UCSD-AML1 (cell line): ENCODE data around the gene GALR2.

Source experiments
- DNase-seq: peaks from one replicate; lab custom pipeline; 2025; ENCODE audit not compliant: unreplicated experiment; lab: John Stamatoyannopoulos, UW

Gene GALR2

GRCh38 chr17:76079535-76079955 is 5.0 kb downstream of the GALR2 start:
- DNase-seq, result no peak

DNA sequence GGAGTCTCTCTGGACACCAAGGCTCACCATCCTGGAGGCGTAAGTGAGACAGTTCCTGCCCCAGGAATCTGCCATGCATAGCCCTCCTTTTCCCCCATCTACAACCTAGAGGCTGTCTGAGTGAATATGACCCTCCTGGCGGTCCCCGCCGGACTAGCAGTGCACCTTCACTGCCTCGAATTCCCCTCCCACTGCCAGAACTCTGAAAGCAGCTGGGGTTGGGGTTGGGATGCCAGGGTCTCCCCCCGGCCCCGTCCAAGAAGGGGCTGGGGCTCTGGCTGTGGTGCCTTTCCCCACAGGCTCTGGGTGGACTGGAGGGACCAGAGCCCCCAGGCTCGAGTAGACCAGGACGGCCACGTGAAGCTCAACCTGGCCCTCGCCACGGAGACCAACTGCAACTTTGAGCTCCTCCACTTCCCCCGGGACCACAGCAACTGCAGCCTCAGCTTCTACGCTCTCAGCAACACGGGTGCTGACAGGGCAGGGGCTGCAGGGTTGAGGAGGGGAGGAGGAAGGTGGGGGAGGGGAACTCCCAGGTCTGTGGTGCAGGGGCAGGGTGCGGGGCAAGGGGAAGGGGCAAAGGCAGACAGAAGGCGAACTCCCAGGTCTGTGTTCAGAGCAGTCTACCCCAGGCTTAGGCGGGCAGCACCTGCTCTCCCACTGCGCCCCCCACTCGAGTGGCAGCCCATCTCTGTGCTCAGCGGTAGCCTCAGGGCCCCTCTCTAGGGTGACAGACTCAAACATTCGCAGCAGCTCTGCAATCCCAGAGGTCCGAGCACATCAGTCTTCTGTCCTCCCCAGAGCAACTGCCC is 5.6 kb downstream of the GALR2 start:
- DNase-seq, result no peak

- DNase-seq, result no peak
These were observed 6.2 kb downstream of the GALR2 start for GRCh38 chr17:76080768-76081287.

DNA sequence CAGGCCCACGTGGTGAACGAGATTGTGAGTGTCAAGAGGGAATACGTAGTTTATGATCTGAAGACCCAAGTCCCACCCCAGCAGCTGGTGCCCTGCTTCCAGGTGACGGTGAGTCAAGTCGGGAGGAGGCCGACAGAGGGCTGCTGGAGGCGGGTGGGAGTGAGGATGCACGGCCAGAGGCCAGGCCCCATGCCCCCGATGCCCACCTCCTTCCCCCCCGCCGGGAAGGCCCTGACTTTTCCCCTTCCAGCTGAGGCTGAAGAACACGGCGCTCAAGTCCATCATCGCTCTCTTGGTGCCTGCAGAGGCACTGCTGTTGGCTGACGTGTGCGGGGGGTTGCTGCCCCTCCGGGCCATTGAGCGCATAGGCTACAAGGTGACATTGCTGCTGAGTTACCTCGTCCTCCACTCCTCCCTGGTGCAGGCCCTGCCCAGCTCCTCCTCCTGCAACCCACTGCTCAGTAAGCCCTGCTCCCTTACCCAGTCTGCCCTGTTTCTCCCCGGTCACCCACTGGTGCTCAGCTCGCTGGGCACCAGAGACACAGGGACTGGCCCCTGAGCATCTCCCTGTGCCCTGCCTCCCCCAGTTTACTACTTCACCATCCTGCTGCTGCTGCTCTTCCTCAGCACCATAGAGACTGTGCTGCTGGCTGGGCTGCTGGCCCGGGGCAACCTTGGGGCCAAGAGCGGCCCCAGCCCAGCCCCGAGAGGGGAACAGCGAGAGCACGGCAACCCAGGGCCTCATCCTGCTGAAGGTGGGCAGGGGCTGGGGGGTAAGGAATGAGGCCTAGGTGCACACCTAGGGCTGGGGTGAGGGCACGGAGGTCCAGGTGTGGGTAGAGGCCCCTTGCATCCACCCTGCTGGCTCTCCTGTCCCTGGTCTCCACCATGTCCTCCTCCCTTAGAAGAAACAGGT is 7.0 kb downstream of the GALR2 start:
- no peak for DNase-seq

DNA sequence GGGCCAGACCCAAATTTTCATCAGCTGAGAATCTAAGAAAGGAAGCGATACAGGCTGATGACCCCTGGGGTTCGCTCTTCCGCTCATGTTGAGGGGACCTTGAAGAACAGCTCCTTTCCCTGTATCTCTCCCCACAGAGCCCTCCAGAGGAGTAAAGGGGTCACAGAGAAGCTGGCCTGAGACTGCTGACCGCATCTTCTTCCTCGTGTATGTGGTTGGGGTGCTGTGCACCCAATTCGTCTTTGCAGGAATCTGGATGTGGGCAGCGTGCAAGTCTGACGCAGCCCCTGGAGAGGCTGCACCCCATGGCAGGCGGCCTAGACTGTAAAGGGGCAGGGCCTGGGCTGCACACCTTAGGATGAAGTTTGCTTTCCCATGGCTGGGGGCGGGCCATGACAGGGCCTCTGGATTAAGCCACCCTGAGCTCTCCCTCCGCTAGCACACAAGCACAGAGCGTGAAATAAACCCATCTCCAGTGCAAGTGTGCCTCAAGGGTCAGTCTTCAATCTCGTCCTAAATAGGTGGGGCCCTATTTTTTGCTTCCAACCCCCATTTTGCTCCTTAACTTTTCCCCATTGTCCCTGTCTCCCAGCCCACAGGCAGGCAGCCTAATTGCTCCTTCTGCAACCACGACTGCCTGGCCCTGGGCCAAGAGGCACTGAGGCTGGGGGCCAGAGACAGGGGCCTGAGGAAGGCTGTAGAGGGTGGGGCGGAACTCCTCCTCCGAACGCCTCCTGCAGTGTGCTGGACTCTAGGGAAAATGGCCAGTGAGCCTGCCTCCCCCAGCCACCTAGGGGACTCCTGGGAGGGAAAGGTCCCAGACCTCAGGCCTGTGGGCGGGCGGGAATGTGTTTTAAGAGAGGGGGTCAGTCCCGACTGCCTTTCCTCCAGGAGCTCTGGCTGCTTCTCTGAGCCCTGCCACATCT is 8.0 kb downstream of the GALR2 start:
- no peak for DNase-seq

- no peak for DNase-seq
These were observed 9.1 kb downstream of the GALR2 start for GRCh38 chr17:76083536-76084182.

- DNase-seq, result no peak
These were observed 10.6 kb downstream of the GALR2 start for GRCh38 chr17:76085066-76085730.

GRCh38 chr17:76085731-76086366 is 11.3 kb downstream of the GALR2 start:
- no peak for DNase-seq

GRCh38 chr17:76086384-76086783 is 11.8 kb downstream of the GALR2 start:
- no peak for DNase-seq

DNA sequence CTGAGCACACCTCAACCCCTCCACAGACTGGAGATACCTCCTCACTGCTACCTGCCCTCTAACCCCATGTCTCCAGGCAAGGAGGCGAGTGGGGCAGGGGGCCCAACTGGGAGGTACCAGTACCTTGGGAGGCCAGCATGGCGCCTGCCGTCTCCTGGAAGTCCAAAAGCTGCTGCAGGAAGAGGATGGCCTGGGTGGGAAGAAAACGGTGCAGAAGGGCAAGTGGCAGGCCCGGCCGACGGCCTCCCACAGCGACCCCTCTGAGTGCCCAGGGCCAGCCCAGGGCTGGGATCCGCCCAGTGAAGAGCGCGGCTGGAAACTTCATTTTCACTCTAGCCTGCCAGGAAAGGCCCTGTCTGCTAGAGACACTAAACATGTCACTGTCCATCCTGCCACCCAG is 12.9 kb downstream of the GALR2 start:
- no peak for DNase-seq

GRCh38 chr17:76088041-76088867 is 13.7 kb downstream of the GALR2 start:
- no peak for DNase-seq

DNA sequence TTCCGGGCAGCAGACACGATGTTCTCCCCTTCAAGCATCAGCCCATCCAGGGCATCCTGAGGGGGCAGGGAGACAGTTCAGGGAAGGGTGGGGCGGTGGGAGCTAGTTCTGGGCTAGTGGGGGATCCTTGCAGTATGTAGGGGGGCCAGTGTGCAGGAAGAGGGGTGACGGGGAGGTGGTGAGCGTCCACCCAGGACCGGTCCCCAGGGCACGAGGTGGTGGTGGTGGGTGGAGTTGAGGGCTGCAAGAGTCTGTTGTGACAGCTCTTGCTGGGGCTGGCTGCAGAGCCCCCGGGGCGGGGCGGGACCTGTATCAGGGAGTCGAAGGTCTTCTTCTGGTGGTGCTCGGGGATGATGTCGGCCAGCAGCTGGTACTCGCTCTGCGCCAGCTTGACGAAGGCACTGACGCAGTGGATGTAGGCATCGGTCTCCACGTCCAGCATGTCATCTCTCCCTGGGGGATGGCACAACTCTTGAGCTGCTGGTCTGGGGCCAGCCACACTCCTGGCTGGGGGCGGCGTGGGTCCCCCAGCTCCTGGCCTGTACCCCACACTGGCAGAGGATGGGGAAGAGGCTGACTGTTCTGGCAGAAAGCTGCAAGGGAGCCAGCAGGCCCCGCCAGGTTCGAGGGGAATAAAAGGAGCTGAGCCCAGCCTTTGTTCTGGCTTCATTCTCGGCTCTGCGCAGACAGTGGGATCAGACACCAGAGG is 14.4 kb downstream of the GALR2 start:
- no peak for DNase-seq

DNA sequence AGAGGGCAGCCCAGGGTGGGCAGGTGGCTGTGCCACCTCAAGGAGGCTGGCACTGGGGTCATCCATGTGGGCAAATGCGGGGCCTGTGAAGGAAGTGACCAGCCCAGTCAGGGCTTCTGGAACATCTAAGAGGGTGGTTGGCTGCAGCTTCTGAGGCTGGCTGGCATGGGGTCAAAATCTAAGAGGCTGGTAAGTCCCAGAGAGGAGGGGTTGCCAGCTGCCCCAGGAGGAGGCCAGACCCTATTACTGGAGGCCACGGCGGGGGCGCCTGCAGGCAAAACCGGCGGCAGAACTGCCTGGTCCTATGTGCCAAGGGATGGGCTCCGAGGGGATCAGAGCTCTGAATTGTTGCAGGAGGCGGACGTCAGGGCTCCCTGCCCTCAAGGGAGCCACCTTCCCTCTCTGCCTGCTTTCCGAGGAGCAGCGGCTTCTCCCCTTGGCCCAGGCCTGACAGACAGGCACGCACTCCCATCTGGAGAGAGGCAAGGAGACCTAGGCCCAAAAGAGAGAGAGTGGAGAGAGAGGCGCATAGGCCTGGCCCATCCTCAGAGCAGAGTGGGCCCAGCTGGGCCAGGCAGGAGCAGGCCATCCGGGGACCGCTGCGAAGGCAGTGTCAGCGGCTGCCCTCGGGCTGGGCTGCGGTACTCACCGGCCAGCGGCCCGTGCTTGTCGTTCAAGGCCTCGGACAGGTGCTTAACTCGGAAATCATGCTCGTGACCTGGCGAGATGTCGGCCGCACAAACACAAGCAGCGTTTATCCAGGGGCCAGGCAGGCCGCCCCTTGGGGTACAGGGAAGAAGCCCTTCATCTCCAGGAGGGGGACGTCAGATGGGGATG is 15.3 kb downstream of the GALR2 start:
- no peak for DNase-seq

GRCh38 chr17:76090517-76091129 is 16.0 kb downstream of the GALR2 start:
- DNase-seq, result no peak

DNA sequence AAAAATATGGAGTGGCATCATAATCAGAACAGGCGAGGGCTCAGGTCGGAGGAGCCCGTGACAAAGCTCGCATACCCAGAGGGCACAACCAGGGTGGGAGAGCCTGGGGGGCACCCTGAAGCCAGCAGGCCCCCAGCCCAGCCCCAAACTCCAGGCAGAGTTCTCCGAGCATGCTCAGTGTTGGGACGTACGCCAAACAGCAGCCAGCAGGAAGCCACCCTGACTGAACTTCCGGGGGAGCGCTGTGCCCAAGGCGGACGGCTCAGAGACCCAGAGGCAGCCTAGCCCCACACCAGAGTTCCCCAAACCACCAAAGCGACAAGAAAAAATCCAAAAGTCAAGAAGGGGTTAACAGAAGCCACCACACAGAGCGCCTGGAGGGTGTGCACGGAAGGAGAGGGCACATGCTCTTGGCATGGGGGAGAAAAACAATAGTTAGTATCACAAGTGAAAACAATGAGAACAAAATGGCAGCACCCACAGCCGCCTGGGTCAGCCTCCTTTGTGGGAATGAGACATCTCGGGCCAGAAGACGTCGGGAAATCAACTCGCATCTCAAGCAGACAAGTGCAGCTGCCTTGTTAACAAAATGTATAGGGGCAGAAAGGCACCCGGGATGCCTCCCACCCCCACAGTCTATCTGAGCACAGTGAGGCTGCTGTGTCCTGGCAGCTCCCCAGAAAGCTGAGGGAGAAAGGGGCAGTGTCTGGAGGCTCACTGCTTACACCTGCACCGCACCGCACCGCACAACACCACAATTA is 17.1 kb downstream of the GALR2 start:
- DNase-seq, result peak; percentile 49
